Stimulated activated CD8-positive, alpha-beta memory T cell treated with anti-CD3 and anti-CD28 coated beads, Interleukin-7, amount 100 ng/mL, for 48 hours (primary cell): ENCODE measurements around the gene NME4.
"Not testable (repeated sequence)": the region's sequence is repeated elsewhere in the genome, so short reads cannot be mapped to it uniquely, and the experiment has no call there.

Experiments
- DNase-seq, 2 donors: peaks; one replicate each; pipeline ENCODE4 v3.0.0-alpha.2; 2020; ENCODE audit warnings: low read depth in 1 of 2; ENCODE audit errors: extremely low read depth in 1 of 2

NME4 gene

DNA sequence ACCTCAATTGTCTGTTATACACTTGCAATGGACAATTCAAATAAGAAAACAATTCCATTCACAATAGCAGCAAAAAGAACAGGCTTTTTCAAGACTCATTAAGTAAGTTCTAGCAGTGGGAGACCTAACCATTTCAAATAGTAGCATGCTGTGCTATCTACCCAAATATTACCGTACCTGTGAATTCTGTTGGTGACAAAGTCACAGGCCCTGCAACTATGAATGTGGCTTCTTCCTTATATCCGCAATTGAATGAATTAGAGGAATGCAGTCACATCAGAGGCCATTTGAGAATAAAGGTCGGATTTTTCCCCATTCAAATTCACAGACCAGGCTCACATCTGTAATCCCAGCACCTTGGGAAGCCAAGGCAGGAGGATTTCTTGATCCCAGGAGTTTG, 800 bp upstream of the NME4 start:
- no peak for DNase-seq

GRCh38 chr16:396605-397004, 394 bp upstream of the NME4 start:
- no peak for DNase-seq

GRCh38 chr16:397736-398332, 835 bp downstream of the NME4 start:
- DNase-seq: no peak

GRCh38 chr16:398561-399339, 1.8 kb downstream of the NME4 start:
- no peak for DNase-seq

- no peak for DNase-seq
These were observed 2.5 kb downstream of the NME4 start for GRCh38 chr16:399340-400019.

GRCh38 chr16:400061-400591, 3.1 kb downstream of the NME4 start:
- no peak for DNase-seq

GRCh38 chr16:401468-402348, 4.7 kb downstream of the NME4 start, which contains the start of gene DECR2:
Gene DECR2, plus strand, starts transcription at chr16:401885. Its CDS starts 79 bp downstream, at chr16:401964.
- DNase-seq: peak; percentile 95 to 97

DNA sequence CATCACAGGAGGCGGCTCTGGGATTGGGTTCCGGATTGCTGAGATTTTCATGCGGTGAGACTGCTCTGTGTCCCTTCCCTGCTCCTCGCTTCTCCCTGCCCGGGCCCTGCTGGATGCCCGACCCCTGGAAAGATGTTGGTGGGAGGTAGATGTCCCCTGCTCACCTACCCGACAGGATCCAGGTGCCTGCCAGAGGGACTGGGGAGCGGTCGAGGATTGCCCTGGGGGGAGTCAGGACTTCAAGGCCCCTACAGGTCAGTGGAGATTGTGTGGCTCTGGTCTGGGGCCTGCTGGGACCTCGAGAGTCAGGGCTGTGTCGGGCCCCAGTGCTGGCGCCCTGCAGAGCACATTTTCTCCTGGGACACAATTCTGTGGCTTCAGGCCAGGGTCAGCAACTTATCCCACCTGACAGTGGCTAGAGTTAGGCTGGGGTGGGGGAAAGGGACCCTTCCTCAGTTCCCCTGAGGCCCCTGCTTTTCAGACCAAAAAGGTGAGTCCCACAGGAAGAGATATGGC, 8.0 kb downstream of the NME4 start:
- no peak for DNase-seq

DNA sequence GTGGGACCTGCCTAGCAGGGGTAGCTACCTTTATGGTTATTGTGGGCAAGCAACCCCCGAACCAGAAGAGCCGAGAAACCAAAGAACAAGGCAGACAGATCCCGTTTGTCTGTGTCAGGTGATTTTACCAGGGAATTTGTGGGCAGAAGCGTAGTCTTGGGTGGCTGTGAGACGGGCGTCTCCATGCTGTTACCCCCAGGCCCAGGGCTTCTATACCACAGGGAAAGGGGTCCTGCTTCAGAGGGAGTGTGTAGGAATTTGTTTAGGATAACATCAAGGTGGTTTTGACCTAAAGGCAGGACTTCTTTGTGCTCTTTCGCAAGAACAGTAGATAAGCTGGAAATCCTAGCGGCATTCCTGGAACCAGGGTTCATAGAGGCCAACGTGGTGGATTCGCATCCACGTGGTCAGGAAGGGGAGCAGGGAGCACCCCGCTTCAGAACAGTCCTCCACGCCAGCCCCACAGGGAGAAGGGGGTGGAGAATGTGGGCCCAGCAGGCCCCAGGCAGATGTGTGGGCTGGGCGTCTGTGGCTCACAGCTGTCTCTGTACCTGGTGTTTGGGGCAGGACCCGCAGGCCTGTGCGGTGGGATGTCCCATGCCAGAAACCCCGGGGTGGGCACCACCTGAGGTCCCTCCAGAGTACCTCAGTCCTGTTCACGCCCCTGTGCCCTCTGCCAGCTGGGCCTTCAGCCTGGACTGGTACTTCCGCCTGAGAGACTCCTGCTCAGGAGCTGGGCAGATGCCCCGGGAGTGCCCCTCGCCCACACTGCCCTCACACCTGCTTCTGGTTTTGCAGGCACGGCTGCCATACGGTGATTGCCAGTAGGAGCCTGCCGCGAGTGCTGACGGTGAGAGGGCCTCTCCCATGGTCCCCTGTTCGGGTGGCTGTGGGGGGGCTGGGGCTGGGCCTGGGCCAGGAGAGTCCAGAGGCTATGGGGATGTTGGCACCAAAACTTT, 8.8 kb downstream of the NME4 start:
- DNase-seq: no peak

DNA sequence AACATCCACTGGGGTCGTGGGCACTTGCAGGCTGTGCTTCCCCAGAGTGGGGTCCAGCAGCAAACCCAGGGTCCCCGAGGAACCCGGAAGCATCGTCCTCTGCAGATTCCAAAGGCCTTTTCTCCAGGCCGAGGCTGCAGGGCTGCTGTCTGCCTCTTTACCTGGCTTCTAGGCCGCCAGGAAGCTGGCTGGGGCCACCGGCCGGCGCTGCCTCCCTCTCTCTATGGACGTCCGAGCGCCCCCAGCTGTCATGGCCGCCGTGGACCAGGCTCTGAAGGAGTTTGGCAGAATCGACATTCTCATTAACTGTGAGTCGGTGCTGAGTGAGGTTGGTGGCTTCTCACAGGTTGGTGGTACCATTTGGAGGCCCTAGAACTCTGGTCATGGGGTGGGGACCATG, 10.3 kb downstream of the NME4 start:
- no peak for DNase-seq

- DNase-seq: no peak
These were observed 13.6 kb downstream of the NME4 start for GRCh38 chr16:410516-411178.

DNA sequence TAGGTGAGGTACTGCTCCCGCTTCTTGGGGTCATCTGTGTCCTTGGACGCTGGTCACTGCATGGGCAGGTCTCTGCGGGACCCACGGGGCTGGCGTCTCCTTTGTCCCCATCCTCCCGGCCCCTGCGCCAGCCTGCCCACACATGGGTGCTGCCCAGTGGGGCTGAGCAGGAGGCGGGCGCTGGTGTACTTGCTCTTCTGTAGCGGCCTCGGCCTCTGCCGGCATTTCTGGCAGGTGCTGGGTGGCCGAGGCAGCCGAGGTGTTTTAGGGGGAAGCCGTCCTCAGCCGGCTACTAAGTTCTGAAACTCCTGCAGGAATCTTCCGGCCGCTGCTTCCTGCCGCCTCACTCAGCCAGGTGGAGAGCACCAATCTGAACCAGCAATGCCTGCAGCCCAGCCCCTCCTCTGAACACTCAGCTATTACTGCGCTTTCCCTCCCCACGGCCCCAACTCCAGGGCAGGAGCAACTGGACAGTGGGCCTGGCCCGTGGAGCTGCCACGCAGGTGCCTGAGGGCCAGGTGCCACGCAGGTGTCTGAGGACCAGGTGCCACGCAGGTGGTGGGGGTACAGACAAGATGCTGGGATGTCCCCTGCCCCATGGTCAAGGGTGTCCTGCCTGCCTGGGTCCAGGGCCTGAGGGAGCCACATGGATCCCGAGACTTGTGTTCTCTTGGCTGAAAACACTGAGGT, 14.7 kb downstream of the NME4 start:
- no peak for DNase-seq

DNA sequence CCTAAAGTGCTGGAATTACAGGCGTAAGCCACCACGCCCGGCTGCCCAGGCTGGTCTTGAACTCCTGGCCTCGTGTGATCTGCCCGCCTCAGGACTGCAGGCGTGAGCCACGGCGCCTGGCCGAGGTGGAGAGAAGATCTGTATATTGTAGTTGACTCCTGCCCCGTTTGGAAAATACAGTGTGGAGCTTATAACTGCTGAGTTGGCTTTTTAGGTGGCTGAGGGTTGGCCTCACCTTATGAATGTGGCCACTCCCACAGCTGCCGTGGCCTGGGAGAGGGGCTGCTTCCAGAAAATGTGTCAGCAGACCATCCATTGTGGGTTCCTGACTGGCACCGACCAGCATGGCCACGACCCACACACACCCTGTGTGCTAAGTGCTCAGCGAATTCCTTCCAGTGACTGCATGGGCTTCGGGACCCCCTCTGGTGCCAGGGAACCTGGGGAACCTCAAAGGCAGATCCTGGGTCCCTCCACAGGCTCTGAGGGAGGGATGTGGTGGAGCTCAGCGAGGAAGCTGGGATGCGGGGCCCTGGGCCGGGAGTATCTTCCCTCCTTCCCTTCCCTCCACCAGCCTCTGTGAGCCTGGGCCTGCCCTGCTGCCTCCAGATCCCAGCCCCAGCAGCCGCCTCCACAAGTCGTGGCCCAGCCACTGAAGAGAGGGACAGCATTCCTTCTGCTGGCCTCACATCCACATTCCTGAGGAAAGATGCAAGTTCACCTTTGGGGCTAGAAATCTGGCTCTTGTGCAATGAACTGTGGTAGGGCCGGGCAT, 17.6 kb downstream of the NME4 start:
- no peak for DNase-seq

GRCh38 chr16:415170-415498, 18.1 kb downstream of the NME4 start:
- DNase-seq: not testable (repeated sequence)

DNA sequence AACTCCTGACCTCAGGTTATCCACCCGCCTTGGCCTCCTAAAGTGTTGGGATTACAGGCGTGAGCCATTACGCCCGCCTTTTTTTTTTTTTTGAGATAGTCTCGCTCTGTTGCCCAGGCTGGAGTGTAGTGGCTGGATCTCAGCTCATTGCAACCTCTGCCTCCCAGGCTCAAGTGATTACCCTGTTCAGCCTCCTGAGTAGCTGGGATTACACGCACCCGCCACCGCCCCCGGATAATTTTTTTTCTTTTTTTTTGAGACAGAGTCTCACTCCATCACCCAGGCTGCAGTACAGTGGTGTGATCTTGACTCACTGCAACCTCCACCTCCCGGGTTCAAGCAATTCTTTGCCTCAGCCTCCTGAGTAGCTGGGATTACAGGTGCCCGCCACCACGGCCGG, 25.2 kb downstream of the NME4 start:
- not testable (repeated sequence) for DNase-seq

DNA sequence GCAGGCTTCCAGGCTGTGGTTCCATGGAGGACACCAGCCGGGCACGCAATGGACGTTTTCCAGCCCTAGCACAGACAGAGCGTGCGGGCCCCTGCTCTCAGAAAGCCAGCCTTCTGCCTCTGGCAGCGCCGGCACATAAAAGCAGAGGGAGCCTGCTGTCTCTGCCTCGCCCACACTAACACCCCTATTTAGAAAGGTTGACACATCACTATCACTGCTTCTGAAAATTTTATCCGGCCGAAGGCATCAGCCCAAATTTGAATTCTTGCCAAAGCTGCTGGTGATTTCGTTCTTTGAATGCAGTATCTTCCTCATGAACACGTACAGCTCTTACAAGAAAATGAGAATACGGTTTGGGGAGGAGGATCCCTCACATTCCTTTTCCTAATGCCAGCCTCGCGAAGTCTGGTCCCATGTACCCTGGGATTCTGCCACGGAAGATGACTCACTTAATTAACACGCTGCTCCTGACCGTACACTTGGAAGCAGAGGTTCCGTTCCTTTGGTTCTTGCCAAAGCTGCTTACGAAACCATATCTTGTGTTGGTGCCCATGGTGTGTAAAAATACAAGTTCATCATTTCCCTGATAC, 27.1 kb downstream of the NME4 start:
- no peak for DNase-seq

GRCh38 chr16:424623-425081, 27.7 kb downstream of the NME4 start:
- DNase-seq: no peak
